Heart left ventricle (tissue), 16 donors: ENCODE measurements around the gene GZMA. TPM values are rescaled to one million over a fixed set of nuclear protein-coding genes. Genes with fewer than 3 reads are reported as not detected.

ENCODE experiments used
- ATAC-seq, 4 donors: fragments of 200-7000 bp; cut with Tn5 transposase; one replicate each; pipeline ENCODE4 v1.9.1; 2020 to 2022; ENCODE audit warnings: moderate library complexity in 4 of 4, mild to moderate bottlenecking in 3 of 4, moderate number of reproducible peaks in 1 of 4
- DNase-seq, 5 donors: peaks; one replicate each; pipeline ENCODE4 v3.0.0-alpha.2; 2020
- H3K27ac ChIP-seq, 12 donors: fragments of 200-600 bp; sonication (generic) in 4 of 12; one replicate each; pipeline versions ENCODE4 v1.5.0 to v1.8.0; 2016 to 2022; ENCODE audit warnings: mild to moderate bottlenecking in 2 of 12
- H3K27me3 ChIP-seq, 9 donors: fragments of 200-600 bp; sonication (generic) in 2 of 9; one replicate each; pipeline versions ENCODE4 v1.5.1 to v1.8.0; 2016 to 2022; ENCODE audit warnings: mild to moderate bottlenecking in 3 of 9
- H3K36me3 ChIP-seq, 9 donors: fragments of 200-600 bp; sonication (generic) in 2 of 9; one replicate each; pipeline versions ENCODE4 v1.5.0 to v1.8.0; 2018 to 2022; ENCODE audit warnings: mild to moderate bottlenecking in 2 of 9
- H3K4me1 ChIP-seq, 12 donors: fragments of 200-600 bp; sonication (generic) in 4 of 12; one replicate each; pipeline versions ENCODE4 v1.5.0 to v1.8.0; 2016 to 2022; ENCODE audit warnings: mild to moderate bottlenecking in 3 of 12
- H3K4me3 ChIP-seq, 12 donors: fragments of 200-600 bp; sonication (generic) in 4 of 12; one replicate each; pipeline versions ENCODE4 v1.5.0 to v1.8.0; 2017 to 2022; ENCODE audit warnings: mild to moderate bottlenecking in 9 of 12, moderate library complexity in 4 of 12
- H3K9me3 ChIP-seq, 12 donors: fragments of 200-600 bp; sonication (generic) in 4 of 12; one replicate each; pipeline versions ENCODE4 v1.5.0 to v1.8.0; 2016 to 2022; ENCODE audit warnings: mild to moderate bottlenecking in 1 of 12
- POLR2A ChIP-seq, 2 donors: fragments of 450-650 bp; IDR thresholded peaks; one replicate each; pipeline ENCODE4 v1.6.1; 2017; ENCODE audit warnings: antibody characterized with exemption in 2 of 2, mild to moderate bottlenecking in 2 of 2, moderate library complexity in 2 of 2
- WGBS, 4 donors: extraction: QIAGEN DNeasy Blood & Tissue Kit in 2 of 4; methylation state at CpG; one replicate each; pipeline versions ENCODE4 v1.1.5 to v1.1.7; 2013 to 2018; 5-methylcytosine and 5-hydroxymethylcytosine counted together
- intact Hi-C, 10 donors: fragments of 100-400 bp; cut with DNase I; formaldehyde crosslinking; loops; one replicate each; pipeline versions ENCODE4 v1.11.1 to v1.14.2; 2022
- polyA plus RNA-seq, 2 donors: library from polyadenylated mRNA; stranded (reverse); fragments of 200-250 nt; gene quantifications; one replicate each; pipeline ENCODE4 v1.2.3, GENCODE V29; 2013
- total RNA-seq, 9 donors: library from RNA; depleted of rRNA in 2 of 9; stranded (reverse); fragments of >200 nt in 2 of 9; fragmentation: NEBNext Ultra II Directional in 3 of 9; extraction: Animal tissue kit (Norgen Biotek cat#: 25700) in 3 of 9; gene quantifications; one replicate each; pipeline versions ENCODE4 v1.1.0 to v1.2.4, GENCODE V29; 2016 to 2023
- TF ChIP-seq, protein P1 (sequence below), 12 donors: fragments of 200-600 bp; sonication (generic) in 4 of 12; IDR thresholded peaks; one replicate each; pipeline versions ENCODE4 v1.5.0 to v1.8.0; 2018 to 2022; ENCODE audit warnings: antibody characterized with exemption in 12 of 12, mild to moderate bottlenecking in 5 of 12
- donor health status: ischemic (EF 13 %, LVEDD 7.1; RV severe dilation, severe dysfunction).
- donor health status: healthy with polysubstance abuse.
- donor health status: DM: no; HTN: yes; CAD: no.
- donor health status: DM: no; HTN: no; CAD: no.
- donor health status: ischemic (EF 25% LVEDD 6.9; RV normal size, moderate dysfunction).
- donor health status: ischemic (EF 25% LVEDD 5.7; RV mildly dilated, moderate dysfunction).
- donor health status: healthy.
- donor health status: DM: yes; HTN: yes; CAD: no.
- donor health status: ischemic (EF 35%, LVEDD 5.7; RV mildly dilated, moderate dysfunction).
- donor health status: nonischemic (EF 11% LVEDD 7.7; RV severe dilation, severe dysfunction).
- donor health status: DM: yes; HTN: yes; CAD: no.
- donor health status: PGD.
- donor health status: ischemic (EF 29% LVEDD 5.4; RV normal size, mild dysfunction).
- donor health status: nonischemic (EF 23%, LVEDD 6.1; RV moderate dilation, normal function).

The GZMA gene
- total and polyA plus RNA-seq, 11 donors, result 0.23 to 17.9 (median 0.61) TPM; not detected in 2

DNA sequence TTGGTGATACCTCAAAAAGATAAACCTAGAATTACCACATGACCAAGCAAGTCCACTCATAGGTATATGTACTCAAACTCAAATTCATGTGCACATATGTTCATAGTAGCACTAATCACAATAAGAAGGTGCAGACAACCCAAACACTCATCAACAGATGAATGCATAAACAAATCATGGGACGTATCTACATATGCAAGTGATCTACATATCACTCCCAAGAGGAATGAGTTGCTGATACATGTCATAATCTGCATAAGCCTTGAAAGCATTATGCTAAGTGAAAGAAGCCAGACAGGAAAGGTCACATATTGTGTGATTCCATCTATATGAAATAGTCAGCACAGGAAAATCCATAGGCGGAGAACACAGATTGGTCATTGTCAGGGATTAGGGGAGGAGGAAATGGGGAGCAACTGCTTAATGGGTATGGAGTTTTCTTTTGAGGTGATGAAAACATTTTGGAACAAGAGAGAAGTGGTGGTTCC, 46.9 kb downstream of the GZMA start:
- H3K27ac ChIP-seq, result no peak overlapping the region
- 54 to 78% (median 64%) methylated on average over 2 of the region's 2 CpGs for WGBS, 4 donors
- intact Hi-C loops, result loop anchor here in 6 of 10 donors (2.0 to 10.0 kb wide), 6 partner anchors 202 to 635 kb away; partner anchors contain the start of gene SNX18 (in 2 of the 6)
- H3K9me3 ChIP-seq, result no peaks in the 10 kb centered on the region
- no peaks in the 10 kb centered on the region for H3K36me3 ChIP-seq
- DNase-seq (no peak), ATAC-seq (no peak)
- TF ChIP-seq, protein P1, sequence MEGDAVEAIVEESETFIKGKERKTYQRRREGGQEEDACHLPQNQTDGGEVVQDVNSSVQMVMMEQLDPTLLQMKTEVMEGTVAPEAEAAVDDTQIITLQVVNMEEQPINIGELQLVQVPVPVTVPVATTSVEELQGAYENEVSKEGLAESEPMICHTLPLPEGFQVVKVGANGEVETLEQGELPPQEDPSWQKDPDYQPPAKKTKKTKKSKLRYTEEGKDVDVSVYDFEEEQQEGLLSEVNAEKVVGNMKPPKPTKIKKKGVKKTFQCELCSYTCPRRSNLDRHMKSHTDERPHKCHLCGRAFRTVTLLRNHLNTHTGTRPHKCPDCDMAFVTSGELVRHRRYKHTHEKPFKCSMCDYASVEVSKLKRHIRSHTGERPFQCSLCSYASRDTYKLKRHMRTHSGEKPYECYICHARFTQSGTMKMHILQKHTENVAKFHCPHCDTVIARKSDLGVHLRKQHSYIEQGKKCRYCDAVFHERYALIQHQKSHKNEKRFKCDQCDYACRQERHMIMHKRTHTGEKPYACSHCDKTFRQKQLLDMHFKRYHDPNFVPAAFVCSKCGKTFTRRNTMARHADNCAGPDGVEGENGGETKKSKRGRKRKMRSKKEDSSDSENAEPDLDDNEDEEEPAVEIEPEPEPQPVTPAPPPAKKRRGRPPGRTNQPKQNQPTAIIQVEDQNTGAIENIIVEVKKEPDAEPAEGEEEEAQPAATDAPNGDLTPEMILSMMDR (IDR thresholded peaks at IDR 0.05), result no peak
- TF ChIP-seq POLR2A (IDR thresholded peaks at IDR 0.05), result no peak
- H3K4me3 ChIP-seq, result no peak overlapping the region
- H3K4me1 ChIP-seq, result peaks cover 0 to 6% (median 0%) of the 10 kb centered on the region in 12 donors
- peaks cover 0 to 16% (median 0%) of the 10 kb centered on the region in 9 donors for H3K27me3 ChIP-seq

DNA sequence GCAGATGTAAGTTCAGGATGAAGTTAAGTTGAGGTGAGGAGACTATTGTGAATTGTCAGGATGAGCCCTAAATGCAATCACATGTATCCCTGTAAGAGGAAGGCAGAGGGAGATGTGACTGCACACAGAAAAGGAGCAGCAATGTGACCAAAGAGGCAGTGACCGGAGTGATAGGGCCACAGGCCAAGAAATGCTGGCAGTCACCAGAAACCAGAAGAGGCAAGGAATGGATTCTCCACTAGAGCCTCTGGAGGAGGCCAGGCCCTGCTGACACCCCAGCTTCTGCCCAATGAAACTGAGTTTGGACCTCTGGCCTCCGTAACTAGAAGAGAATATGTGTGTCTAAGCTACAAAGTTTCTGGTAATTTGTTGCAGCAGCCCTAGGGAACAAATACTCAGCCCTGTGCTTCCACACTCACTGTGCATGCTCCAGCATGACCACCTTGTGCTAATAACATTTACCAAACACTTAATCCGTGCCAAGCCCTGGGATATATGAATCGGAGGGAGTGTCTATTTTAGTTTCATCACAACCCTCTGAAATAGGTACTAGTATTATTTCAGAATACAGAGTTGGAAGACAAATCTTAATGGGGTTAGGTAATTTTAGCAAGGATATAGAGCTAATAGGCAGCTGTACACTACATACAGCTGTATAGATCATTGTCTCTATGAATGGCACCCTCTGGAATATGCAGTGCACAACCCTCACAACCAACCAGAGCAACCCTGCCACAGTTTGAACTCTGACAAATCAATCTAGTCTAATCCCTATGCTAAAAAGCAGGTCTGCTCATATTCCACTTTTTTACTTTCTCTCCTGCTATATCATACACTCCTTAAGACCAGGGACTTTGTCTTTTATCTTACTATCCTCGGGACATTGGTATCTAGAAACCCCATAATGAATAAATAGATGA, 49.7 kb downstream of the GZMA start:
- ATAC-seq (no peak), DNase-seq (no peak)
- Histone ChIP-seq H3K4me3 (no peak overlapping the region), H3K9me3 (no peaks in the 10 kb centered on the region), H3K27ac (no peak overlapping the region), H3K4me1 (peaks cover 0 to 10% (median 0%) of the 10 kb centered on the region in 12 donors), H3K27me3 (peaks cover 0 to 9% (median 0%) of the 10 kb centered on the region in 9 donors), H3K36me3 (no peaks in the 10 kb centered on the region)
- intact Hi-C loops, result loop anchor here in 1 of 10 donors (10.0 kb wide), 1 partner anchor 637 kb away; the partner anchor contains the start of gene SNX18
- TF ChIP-seq, protein P1 (IDR thresholded peaks at IDR 0.05), result no peak
- TF ChIP-seq POLR2A (IDR thresholded peaks at IDR 0.05), result no peak
- 64 to 71% (median 65%) methylated on average over 5 of the region's 5 CpGs for WGBS, 4 donors

DNA sequence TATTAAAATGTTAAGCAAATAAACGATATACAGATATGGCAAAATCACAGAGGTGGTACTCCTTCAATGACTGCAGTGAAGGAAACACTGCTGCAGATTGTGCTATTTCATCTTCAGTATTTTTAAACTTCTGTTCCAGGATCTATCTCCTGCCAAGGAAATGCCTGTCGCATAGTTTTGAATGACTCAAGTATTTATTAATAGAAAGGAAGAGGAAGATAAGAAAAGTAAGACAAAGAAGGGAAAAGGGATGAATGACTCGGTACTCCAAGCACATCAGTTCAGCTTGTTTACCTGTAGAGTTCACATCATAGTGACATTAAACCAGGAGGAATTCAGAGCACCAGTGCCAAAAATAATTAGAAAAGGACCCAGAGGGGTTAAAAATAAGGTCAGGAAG, 52.4 kb downstream of the GZMA start:
- intact Hi-C loops, result loop anchor here in 1 of 10 donors (10.0 kb wide), 1 partner anchor 640 kb away; the partner anchor contains the start of gene SNX18
- peaks cover 0 to 10% (median 0%) of the 10 kb centered on the region in 12 donors for H3K4me1 ChIP-seq
- H3K27me3 ChIP-seq, result peaks cover 0 to 10% (median 0%) of the 10 kb centered on the region in 9 donors
- no peak overlapping the region for H3K4me3 ChIP-seq
- DNase-seq (no peak), ATAC-seq (no peak)
- no peaks in the 10 kb centered on the region for H3K9me3 ChIP-seq
- TF ChIP-seq, protein P1 (IDR thresholded peaks at IDR 0.05), result no peak
- no peak for TF ChIP-seq POLR2A (IDR thresholded peaks at IDR 0.05)
- no peak overlapping the region for H3K27ac ChIP-seq
- 11 to 25% (median 12%) methylated on average over 3 of the region's 3 CpGs for WGBS, 4 donors
- no peaks in the 10 kb centered on the region for H3K36me3 ChIP-seq

Other genes starting within 250 kb of the GZMA start
- gene ESM1, start 117.1 kb upstream of the GZMA start, total RNA-seq, result 1 to 10 TPM in 2 of 9 donors, under 1 TPM in 3, not detected in 4; 0.23 to 3.8 (median 0.72) TPM
- gene ESM1, start 117.1 kb upstream of the GZMA start, polyA plus RNA-seq, result under 1 TPM in 1 of 2 donors, not detected in 1; 0.82 TPM
- gene GZMK, start 78.4 kb upstream of the GZMA start, total RNA-seq, result 1 to 10 TPM in 2 of 9 donors, under 1 TPM in 3, not detected in 4; 0.35 to 6.3 (median 0.55) TPM
- under 1 TPM; 0.21 to 0.42 TPM for gene GZMK, start 78.4 kb upstream of the GZMA start, polyA plus RNA-seq
- 10 to 100 TPM in 2 of 9 donors, 1 to 10 TPM in 7; 3.9 to 16.1 (median 5.1) TPM for gene GPX8, start 57.5 kb downstream of the GZMA start, total RNA-seq
- 10 to 100 TPM in 1 of 2 donors, 1 to 10 TPM in 1; 4.0 to 12.2 TPM for gene GPX8, start 57.5 kb downstream of the GZMA start, polyA plus RNA-seq
- not detected for gene CDC20B, start 70.5 kb downstream of the GZMA start, total RNA-seq
- gene CDC20B, start 70.5 kb downstream of the GZMA start, polyA plus RNA-seq, result not detected
- gene MCIDAS, start 124.7 kb downstream of the GZMA start, total RNA-seq, result not detected
- gene MCIDAS, start 124.7 kb downstream of the GZMA start, polyA plus RNA-seq, result not detected
- gene CCNO, start 131.0 kb downstream of the GZMA start, total RNA-seq, result under 1 TPM in 2 of 9 donors, not detected in 7; 0.23 to 0.36 TPM
- under 1 TPM in 1 of 2 donors, not detected in 1; 0.04 TPM for gene CCNO, start 131.0 kb downstream of the GZMA start, polyA plus RNA-seq
- gene DHX29, start 205.0 kb downstream of the GZMA start, total RNA-seq, result 10 to 100 TPM; 18.4 to 26.8 (median 22.3) TPM
- 10 to 100 TPM in 1 of 2 donors, 1 to 10 TPM in 1; 5.1 to 20.8 TPM for gene DHX29, start 205.0 kb downstream of the GZMA start, polyA plus RNA-seq
- gene MTREX, start 205.3 kb downstream of the GZMA start, total RNA-seq, result 10 to 100 TPM; 49.6 to 68.8 (median 58.0) TPM
- gene MTREX, start 205.3 kb downstream of the GZMA start, polyA plus RNA-seq, result 10 to 100 TPM; 18.4 to 34.3 TPM